ENCODE results near the gene YRDC. TPM values are rescaled to one million over a fixed set of nuclear protein-coding genes. Genes with fewer than 3 reads are reported as not detected.

YRDC gene
- total and polyA plus RNA-seq, 9 of the 15 experiments (the other 6 are each of a cell fraction or from before 2014, with no cell fraction given), result 11.1 to 58.5 (median 49.8) TPM

DNA sequence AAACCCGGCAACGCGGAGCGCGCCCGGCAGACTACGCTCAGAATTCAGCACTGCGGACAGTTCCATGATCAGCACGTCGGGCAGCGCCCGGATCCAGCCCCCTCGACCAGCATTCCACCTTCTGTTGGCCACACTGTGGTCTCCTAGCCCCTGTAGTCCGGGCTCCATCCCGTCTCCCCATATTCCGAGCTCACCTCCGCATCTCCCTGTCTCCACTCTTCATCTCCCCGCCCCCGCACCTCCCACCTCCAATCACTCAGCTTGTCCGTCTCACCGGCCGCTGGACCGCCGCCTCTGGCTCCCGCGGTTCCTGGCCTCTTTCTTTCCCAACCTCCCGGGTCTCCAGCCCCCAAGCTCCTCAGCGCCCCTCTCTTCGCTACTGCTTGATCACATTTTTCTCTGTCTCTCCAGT is 43.6 kb downstream of the YRDC start (continued):
- peak; percentile 99 for TF ChIP-seq PRMT5 (CRISPR knock-in tag; IDR thresholded peaks at IDR 0.05)
- TF ChIP-seq CBFB (CRISPR knock-in tag; IDR thresholded peaks at IDR 0.05), result peak; percentile 91
- peak; percentile 52 to 99 for TF ChIP-seq MAZ (CRISPR knock-in tag; conservative IDR thresholded peaks at IDR 0.05 in 1 of 2, IDR thresholded peaks at IDR 0.05 in 1 of 2)
- TF ChIP-seq ZBTB26 (CRISPR knock-in tag; IDR thresholded peaks at IDR 0.05), result peak; percentile 73; the same call in 1 of the 2 replicates
- TF ChIP-seq RFX1 (IDR thresholded peaks at IDR 0.05), result no peak
- TF ChIP-seq NCOA1 (IDR thresholded peaks at IDR 0.05; ENCODE audit: low read depth), result peak; percentile 100
- peak; percentile 62; the same call in 1 of the 2 replicates for TF ChIP-seq CEBPG (CRISPR knock-in tag; IDR thresholded peaks at IDR 0.05)
- no peak for TF ChIP-seq CEBPG (tag; conservative IDR thresholded peaks at IDR 0.05 in 1 of 2, IDR thresholded peaks at IDR 0.05 in 1 of 2)
- TF ChIP-seq CREB3 (tag; conservative IDR thresholded peaks at IDR 0.05; ENCODE audit: low read depth), result peak; percentile 78
- TF ChIP-seq ZNF12 (CRISPR knock-in tag; IDR thresholded peaks at IDR 0.05), result peak; percentile 94
- TF ChIP-seq ZNF263 (CRISPR knock-in tag; IDR thresholded peaks at IDR 0.05; ENCODE audit: borderline replicate concordance), result peak; percentile 93
- no peak for TF ChIP-seq GABPB2 (CRISPR knock-in tag; conservative IDR thresholded peaks at IDR 0.05)
- peak; percentile 81 for TF ChIP-seq PBX2 (CRISPR knock-in tag; IDR thresholded peaks at IDR 0.05; ENCODE audit: low read depth)
- TF ChIP-seq PBX2 (tag; conservative IDR thresholded peaks at IDR 0.05; ENCODE audit: low read depth), result 0 out of 2 replicates have a peak, but pooled peaks have one; percentile 8
- TF ChIP-seq, protein P1, sequence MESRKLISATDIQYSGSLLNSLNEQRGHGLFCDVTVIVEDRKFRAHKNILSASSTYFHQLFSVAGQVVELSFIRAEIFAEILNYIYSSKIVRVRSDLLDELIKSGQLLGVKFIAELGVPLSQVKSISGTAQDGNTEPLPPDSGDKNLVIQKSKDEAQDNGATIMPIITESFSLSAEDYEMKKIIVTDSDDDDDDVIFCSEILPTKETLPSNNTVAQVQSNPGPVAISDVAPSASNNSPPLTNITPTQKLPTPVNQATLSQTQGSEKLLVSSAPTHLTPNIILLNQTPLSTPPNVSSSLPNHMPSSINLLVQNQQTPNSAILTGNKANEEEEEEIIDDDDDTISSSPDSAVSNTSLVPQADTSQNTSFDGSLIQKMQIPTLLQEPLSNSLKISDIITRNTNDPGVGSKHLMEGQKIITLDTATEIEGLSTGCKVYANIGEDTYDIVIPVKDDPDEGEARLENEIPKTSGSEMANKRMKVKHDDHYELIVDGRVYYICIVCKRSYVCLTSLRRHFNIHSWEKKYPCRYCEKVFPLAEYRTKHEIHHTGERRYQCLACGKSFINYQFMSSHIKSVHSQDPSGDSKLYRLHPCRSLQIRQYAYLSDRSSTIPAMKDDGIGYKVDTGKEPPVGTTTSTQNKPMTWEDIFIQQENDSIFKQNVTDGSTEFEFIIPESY (CRISPR knock-in tag; IDR thresholded peaks at IDR 0.05), result peak; percentile 96
- peak; percentile 66; the same call in 1 of the 2 replicates for TF ChIP-seq ZNF311 (CRISPR knock-in tag; IDR thresholded peaks at IDR 0.05)
- TF ChIP-seq FOSL1 (tag; conservative IDR thresholded peaks at IDR 0.05), result no peak
- TF ChIP-seq BRF2 (IDR thresholded peaks at IDR 0.05; ENCODE audit: borderline replicate concordance, insufficient read depth, insufficient read length), result no peak
- TF ChIP-seq, protein P2, sequence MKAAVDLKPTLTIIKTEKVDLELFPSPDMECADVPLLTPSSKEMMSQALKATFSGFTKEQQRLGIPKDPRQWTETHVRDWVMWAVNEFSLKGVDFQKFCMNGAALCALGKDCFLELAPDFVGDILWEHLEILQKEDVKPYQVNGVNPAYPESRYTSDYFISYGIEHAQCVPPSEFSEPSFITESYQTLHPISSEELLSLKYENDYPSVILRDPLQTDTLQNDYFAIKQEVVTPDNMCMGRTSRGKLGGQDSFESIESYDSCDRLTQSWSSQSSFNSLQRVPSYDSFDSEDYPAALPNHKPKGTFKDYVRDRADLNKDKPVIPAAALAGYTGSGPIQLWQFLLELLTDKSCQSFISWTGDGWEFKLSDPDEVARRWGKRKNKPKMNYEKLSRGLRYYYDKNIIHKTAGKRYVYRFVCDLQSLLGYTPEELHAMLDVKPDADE (conservative IDR thresholded peaks at IDR 0.05; ENCODE audit: control insufficient read depth, low read depth, low read length), result peak; percentile 95
